Smooth muscle cell of the brain vasculature (primary cell): Measurements from ENCODE around the gene BET1.

Experiments
- DNase-seq: peaks from one replicate; pipeline ENCODE4 v3.0.0-alpha.2; 2012; ENCODE audit warnings: low read depth, low spot score

BET1 gene

DNA sequence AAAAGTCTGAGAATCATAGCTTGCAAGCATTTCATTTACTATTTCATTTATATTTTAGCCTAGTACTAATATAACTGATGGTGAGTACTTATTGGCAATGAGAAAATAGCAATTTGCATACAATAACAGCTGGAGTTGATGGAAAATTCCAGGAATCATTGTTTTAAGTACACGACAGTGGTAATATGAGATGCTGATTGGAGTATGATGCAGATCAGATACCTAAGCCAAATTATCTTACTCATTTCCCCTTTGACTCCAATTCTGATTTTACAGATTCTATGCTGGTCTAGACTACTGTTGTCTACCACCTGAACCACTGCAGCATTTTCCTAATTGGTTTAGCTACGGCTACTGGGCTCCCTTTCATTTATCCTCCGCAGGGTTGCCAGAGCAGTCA is 45.9 kb downstream of the BET1 start:
- DNase-seq = no peak

DNA sequence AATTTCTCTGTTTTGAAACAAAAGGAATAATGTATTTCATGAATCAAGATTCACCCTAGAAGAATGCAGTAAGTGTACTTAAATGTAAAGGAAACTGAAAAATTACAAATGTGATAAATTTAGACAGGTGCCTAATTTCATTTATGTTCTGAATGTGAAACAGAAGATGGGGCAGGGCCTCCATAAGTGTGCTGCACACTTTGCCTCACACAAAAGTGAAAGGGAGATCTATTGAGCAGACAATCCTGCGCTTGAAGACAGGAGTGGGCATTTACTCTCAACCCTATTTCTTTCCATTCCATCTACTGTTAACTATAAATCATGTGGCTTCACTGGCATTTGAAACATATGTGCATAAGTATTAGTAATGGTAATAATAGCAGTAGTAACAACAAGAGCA is 46.4 kb downstream of the BET1 start:
- DNase-seq = no peak

DNA sequence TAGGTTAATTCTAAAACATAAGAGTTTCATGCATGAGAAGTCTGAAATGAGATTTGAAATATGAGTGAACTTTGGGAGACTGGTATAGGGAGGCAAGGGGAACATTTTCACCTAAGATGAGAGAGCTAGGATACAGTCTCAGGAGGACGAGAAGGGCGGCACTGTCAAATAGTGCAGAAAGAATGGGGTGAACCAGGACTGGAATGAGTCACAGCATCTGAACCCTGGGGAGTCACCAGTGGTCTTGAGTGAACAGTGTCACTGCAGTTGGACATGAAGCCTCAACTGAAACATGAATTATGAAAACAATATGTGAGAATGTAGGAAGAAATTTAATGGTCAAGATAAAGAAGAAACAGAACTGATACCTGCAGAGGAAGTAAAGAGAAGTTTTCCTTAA is 48.9 kb downstream of the BET1 start:
- no peak for DNase-seq

DNA sequence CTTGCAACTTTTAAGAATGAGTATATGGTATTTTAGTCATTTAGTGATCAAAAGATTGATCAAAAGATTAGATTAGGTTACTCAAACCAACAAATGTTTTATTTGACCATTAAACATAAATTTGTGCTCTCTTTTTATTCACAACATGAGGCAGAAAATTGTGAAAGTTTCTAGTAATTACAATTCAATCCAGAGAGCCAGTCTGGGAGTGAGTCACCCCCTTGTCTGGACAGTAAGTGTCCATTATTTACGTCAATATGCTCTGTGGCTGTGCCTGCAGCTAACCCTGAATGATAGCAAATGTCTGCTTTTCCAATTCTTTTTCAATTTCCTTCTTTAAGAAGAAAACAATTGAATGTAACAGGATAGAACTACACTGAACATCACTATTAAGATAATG is 54.7 kb downstream of the BET1 start:
- DNase-seq = no peak

DNA sequence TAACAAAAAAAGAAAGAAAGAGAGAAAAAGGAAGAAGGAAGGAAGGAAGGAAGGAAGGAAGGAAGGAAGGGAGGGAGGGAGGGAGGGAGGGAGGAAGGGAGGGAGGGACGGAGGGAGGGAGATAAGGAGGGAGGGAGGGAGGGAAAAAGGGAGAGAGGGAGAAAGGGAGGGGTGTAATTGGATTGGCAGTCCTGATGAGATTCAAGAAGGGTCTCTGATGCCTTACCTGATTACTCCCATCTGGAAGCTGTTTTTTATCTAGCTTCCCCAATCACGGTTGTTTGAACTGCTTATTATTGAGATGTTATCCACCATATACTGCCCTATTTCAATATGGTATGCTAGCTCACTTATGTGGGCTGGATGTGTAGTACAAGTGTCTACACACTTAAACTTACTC is 55.3 kb downstream of the BET1 start:
- no peak for DNase-seq

DNA sequence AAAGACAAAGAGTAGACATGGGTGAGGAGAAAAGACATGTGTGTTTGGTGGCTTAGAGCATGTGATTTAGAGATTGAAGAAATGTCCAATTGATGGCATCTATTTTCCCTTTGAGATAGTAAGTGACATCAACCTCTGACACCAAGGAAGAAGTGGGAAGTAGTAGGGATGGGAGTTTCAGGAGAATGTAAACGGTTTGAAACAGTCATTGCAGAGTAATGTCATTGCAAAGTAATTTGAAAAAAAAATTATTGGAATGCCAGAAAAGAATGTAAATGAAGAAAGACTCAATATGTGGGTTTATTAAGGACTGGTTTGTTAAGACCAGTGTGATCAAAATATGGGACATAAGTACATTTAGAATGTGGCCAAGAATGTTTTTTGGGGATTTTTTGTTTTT is 56.0 kb downstream of the BET1 start:
- DNase-seq = no peak

DNA sequence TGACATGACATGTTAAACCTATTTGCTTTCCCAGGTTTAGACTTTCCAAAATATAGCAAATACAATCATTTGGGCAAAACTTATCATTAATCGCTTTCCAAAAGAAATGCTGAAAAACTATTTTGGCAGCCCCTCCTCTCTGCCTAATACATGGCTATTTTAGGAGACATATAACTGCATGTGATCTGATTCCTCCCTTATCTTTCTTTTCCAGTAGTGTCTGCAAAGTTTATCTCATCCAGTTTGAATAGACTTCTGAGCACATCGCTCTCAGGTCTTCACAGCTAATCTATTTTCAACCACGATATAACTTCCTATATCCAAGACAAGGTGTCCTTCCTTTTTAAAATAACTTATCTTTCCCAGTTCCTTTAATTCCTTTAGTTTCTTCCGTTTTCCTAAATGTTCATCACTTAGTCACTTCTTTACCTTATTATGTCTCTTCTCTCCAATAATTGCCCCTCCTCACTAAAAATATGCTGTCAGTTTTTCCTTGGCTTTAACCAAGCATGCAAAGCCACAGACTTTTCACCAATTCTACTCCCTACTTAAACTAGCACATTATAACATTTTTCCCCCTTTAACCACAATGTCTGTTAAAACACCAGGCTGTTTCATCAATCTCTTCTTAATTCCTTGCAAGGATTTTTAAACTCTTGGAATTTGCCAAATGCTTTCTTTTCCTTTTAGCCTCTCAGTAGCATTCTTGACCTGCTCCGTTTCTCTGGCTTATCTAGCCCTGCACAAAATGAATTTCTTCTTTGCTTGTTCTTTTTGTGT is 58.2 kb downstream of the BET1 start:
- DNase-seq = no peak

DNA sequence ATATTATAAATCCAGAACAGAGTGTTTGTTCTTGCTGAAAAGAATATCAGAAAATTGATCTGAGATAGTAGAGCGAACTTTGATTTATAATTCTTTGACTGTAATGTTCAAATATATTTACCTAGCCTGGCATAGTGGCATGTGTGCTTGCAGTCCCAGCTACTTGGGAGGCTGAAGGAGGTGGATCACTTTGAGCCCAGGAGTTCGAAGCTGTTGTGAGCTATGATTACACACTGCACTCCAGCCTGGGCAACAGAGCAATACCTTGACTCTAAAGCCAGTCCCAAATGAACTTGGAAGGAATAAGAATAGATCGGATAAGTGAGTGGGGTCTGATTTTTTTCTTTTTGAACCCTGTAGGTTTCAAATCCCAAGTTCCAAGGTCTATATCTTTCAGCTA is 59.1 kb downstream of the BET1 start:
- DNase-seq = no peak

DNA sequence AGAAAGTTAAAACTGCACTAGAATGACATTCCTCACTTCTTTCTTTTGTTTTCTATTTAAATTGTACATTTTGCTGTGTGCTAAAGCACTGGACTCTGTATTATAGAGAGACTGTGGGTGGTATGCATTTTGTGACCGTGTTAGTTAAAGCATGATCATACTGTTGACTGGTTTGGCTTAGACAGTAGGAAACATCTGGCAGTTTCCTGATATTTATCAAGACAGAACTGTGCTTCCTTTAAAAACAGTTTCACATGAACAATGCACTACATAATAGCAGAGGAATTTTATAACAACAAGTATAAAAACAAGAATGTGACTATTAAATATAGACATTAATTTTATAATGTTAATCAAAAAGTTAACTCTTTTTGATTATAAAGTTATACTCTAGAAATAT is 59.5 kb downstream of the BET1 start:
- no peak for DNase-seq

DNA sequence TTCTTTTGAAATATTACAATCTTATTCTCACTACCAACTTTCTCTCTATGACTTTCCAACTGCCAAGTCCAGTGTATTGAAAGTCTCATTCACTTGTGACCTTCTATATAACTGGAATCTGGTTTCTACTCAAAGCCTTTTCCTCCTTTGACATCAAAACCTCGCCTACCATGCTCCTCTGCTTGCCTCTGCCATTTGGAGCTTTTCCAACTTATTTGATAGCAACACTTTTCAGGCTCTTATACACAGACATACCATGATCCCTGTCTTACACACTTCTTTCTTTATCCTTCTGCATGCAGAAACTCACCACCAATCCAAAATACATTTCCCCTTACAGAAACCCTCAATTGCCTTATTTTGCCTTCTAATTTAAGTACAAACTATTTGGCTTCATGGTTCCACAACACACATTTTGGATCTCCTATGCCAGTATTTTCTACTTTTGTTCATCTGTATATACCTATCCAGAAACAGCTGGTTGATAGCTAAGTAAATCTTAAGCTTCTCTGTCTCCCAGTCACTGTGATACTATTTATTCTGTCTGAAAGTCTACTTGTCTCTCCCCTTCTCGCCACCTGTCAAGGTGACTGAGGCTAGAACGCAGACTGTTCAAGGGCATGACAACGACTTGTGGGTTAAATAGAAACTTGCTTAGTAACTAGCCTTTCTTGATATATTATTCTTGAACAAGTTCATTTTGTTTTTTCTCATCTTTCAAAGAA is 60.2 kb downstream of the BET1 start:
- no peak for DNase-seq
